ENCODE measurements around the gene BBC3.

The BBC3 gene

GRCh38 chr19:47268028-47268427 lies 37.0 kb upstream of the BBC3 start:
- no peak overlapping the region for H2BK5ac ChIP-seq (ENCODE audit: low read length)
- H3K9ac ChIP-seq (ENCODE audit: low read depth, low read length, poor library complexity): no peak overlapping the region
- no peak overlapping the region for H3K27ac ChIP-seq (replicated peaks; ENCODE audit: low read length)
- H2AK5ac ChIP-seq (ENCODE audit: low read depth, low read length): no peak overlapping the region
- DNase-seq (ENCODE audit: low spot score): no peak
- H3K4me1 ChIP-seq (ENCODE audit: control insufficient read depth in 2 of 2, insufficient read depth in 1 of 2, low read depth in 1 of 2, low read length in 2 of 2): peaks cover 7 to 11% of the 10 kb centered on the region in 2 donors
- no peak overlapping the region for H3K18ac ChIP-seq (ENCODE audit: low read length)
- no peak overlapping the region for H3K4me3 ChIP-seq (ENCODE audit: low read length in 2 of 2)
- H3K4ac ChIP-seq (ENCODE audit: low read length): no peak overlapping the region
- no peak overlapping the region for H2BK15ac ChIP-seq (ENCODE audit: low read length)
- no peak overlapping the region for H4K8ac ChIP-seq (ENCODE audit: low read depth, low read length)
- H3K4me2 ChIP-seq (ENCODE audit: insufficient read depth, low read length, poor library complexity, severe bottlenecking): no peak overlapping the region
- H3K9me3 ChIP-seq (replicated peaks in 1 of 2; ENCODE audit: control insufficient read depth in 2 of 2, insufficient read depth in 1 of 2, low read depth in 1 of 2, low read length in 2 of 2): peaks cover 0 to 3% of the 10 kb centered on the region in 2 donors
- WGBS, 2 donors (ENCODE audit: extremely low coverage in 2 of 2, insufficient read length in 2 of 2, insufficient replicate concordance in 1 of 2): no CpG with 5 or more reads among the region's 6 CpGs
- no peak overlapping the region for H2AFZ ChIP-seq (ENCODE audit: low read length)
- H2BK120ac ChIP-seq (ENCODE audit: low read depth, low read length): no peak overlapping the region
- H4K91ac ChIP-seq (ENCODE audit: low read depth, low read length, poor library complexity): no peak overlapping the region
- no peaks in the 10 kb centered on the region for H3K27me3 ChIP-seq (ENCODE audit: control insufficient read depth in 3 of 3, insufficient read depth in 3 of 3, low read depth in 1 of 3, low read length in 3 of 3)
- peaks cover 16% of the 10 kb centered on the region for H3K79me1 ChIP-seq (ENCODE audit: low read depth, low read length)
- no peak overlapping the region for H2BK12ac ChIP-seq (ENCODE audit: low read length)
- peaks cover 40 to 75% of the 10 kb centered on the region in 2 donors for H3K36me3 ChIP-seq (replicated peaks in 1 of 2; ENCODE audit: control insufficient read depth in 2 of 2, insufficient read depth in 2 of 2, low read length in 2 of 2)
- H3K14ac ChIP-seq (ENCODE audit: low read length): no peak overlapping the region
- H3K23ac ChIP-seq (ENCODE audit: low read depth, low read length, poor library complexity): no peak overlapping the region

GRCh38 chr19:47267350-47267759 lies 36.4 kb upstream of the BBC3 start:
- Histone ChIP-seq H2AK5ac (ENCODE audit: low read depth, low read length) (no peak overlapping the region), H3K4ac (ENCODE audit: low read length) (no peak overlapping the region), H2BK5ac (ENCODE audit: low read length) (no peak overlapping the region), H3K9ac (ENCODE audit: low read depth, low read length, poor library complexity) (no peak overlapping the region), H2BK15ac (ENCODE audit: low read length) (no peak overlapping the region), H3K4me1 (ENCODE audit: control insufficient read depth in 2 of 2, insufficient read depth in 1 of 2, low read depth in 1 of 2, low read length in 2 of 2) (peaks cover 2 to 6% of the 10 kb centered on the region in 2 donors), H3K14ac (ENCODE audit: low read length) (no peak overlapping the region), H3K27me3 (ENCODE audit: control insufficient read depth in 3 of 3, insufficient read depth in 3 of 3, low read depth in 1 of 3, low read length in 3 of 3) (no peaks in the 10 kb centered on the region), H2BK120ac (ENCODE audit: low read depth, low read length) (no peak overlapping the region), H3K79me1 (ENCODE audit: low read depth, low read length) (peaks cover 16% of the 10 kb centered on the region), H3K18ac (ENCODE audit: low read length) (no peak overlapping the region), H3K23ac (ENCODE audit: low read depth, low read length, poor library complexity) (no peak overlapping the region), H3K36me3 (replicated peaks in 1 of 2; ENCODE audit: control insufficient read depth in 2 of 2, insufficient read depth in 2 of 2, low read length in 2 of 2) (peaks cover 43 to 82% of the 10 kb centered on the region in 2 donors), H3K9me3 (replicated peaks in 1 of 2; ENCODE audit: control insufficient read depth in 2 of 2, insufficient read depth in 1 of 2, low read depth in 1 of 2, low read length in 2 of 2) (peaks cover 0 to 3% of the 10 kb centered on the region in 2 donors), H4K91ac (ENCODE audit: low read depth, low read length, poor library complexity) (no peak overlapping the region), H2BK12ac (ENCODE audit: low read length) (no peak overlapping the region), H3K4me3 (ENCODE audit: low read length in 2 of 2) (no peak overlapping the region), H2AFZ (ENCODE audit: low read length) (no peak overlapping the region), H4K8ac (ENCODE audit: low read depth, low read length) (no peak overlapping the region), H3K27ac (replicated peaks; ENCODE audit: low read length) (no peak overlapping the region), H3K4me2 (ENCODE audit: insufficient read depth, low read length, poor library complexity, severe bottlenecking) (no peak overlapping the region)
- WGBS, 2 donors (ENCODE audit: extremely low coverage in 2 of 2, insufficient read length in 2 of 2, insufficient replicate concordance in 1 of 2): no CpG with 5 or more reads among the region's 14 CpGs
- DNase-seq (ENCODE audit: low spot score): no peak

- no peak overlapping the region for H2BK5ac ChIP-seq (ENCODE audit: low read length)
- H3K14ac ChIP-seq (ENCODE audit: low read length): no peak overlapping the region
- H2BK15ac ChIP-seq (ENCODE audit: low read length): no peak overlapping the region
- peak overlapping the region; percentile 89 for H3K23ac ChIP-seq (ENCODE audit: low read depth, low read length, poor library complexity)
- peaks cover 44 to 80% of the 10 kb centered on the region in 2 donors for H3K36me3 ChIP-seq (replicated peaks in 1 of 2; ENCODE audit: control insufficient read depth in 2 of 2, insufficient read depth in 2 of 2, low read length in 2 of 2)
- H2AK5ac ChIP-seq (ENCODE audit: low read depth, low read length): no peak overlapping the region
- H3K79me1 ChIP-seq (ENCODE audit: low read depth, low read length): peaks cover 16% of the 10 kb centered on the region
- H2BK120ac ChIP-seq (ENCODE audit: low read depth, low read length): no peak overlapping the region
- no peak overlapping the region for H4K91ac ChIP-seq (ENCODE audit: low read depth, low read length, poor library complexity)
- H3K27ac ChIP-seq (replicated peaks; ENCODE audit: low read length): no peak overlapping the region
- H3K4me2 ChIP-seq (ENCODE audit: insufficient read depth, low read length, poor library complexity, severe bottlenecking): no peak overlapping the region
- H4K8ac ChIP-seq (ENCODE audit: low read depth, low read length): peak overlapping the region; percentile 43
- H3K9me3 ChIP-seq (replicated peaks in 1 of 2; ENCODE audit: control insufficient read depth in 2 of 2, insufficient read depth in 1 of 2, low read depth in 1 of 2, low read length in 2 of 2): peaks cover 0 to 3% of the 10 kb centered on the region in 2 donors
- DNase-seq (ENCODE audit: low spot score): no peak
- peak overlapping the region in 1 of 2 donors; percentile 43 for H3K4me3 ChIP-seq (ENCODE audit: low read length in 2 of 2)
- H2AFZ ChIP-seq (ENCODE audit: low read length): no peak overlapping the region
- H3K18ac ChIP-seq (ENCODE audit: low read length): no peak overlapping the region
- H3K4me1 ChIP-seq (ENCODE audit: control insufficient read depth in 2 of 2, insufficient read depth in 1 of 2, low read depth in 1 of 2, low read length in 2 of 2): no peaks in the 10 kb centered on the region
- no peak overlapping the region for H3K4ac ChIP-seq (ENCODE audit: low read length)
- no peak overlapping the region for H3K9ac ChIP-seq (ENCODE audit: low read depth, low read length, poor library complexity)
- WGBS, 2 donors (ENCODE audit: extremely low coverage in 2 of 2, insufficient read length in 2 of 2, insufficient replicate concordance in 1 of 2): no CpG with 5 or more reads among the region's 21 CpGs
- H3K27me3 ChIP-seq (ENCODE audit: control insufficient read depth in 3 of 3, insufficient read depth in 3 of 3, low read depth in 1 of 3, low read length in 3 of 3): no peaks in the 10 kb centered on the region
- H2BK12ac ChIP-seq (ENCODE audit: low read length): no peak overlapping the region
Measured at GRCh38 chr19:47266401-47266941, 35.5 kb upstream of the BBC3 start.

GRCh38 chr19:47264629-47265028 lies 33.6 kb upstream of the BBC3 start:
- Histone ChIP-seq H3K79me1 (ENCODE audit: low read depth, low read length) (peaks cover 18% of the 10 kb centered on the region), H2BK12ac (ENCODE audit: low read length) (no peak overlapping the region), H3K18ac (ENCODE audit: low read length) (no peak overlapping the region), H2BK120ac (ENCODE audit: low read depth, low read length) (no peak overlapping the region), H4K8ac (ENCODE audit: low read depth, low read length) (no peak overlapping the region), H3K14ac (ENCODE audit: low read length) (no peak overlapping the region), H2AK5ac (ENCODE audit: low read depth, low read length) (no peak overlapping the region), H3K23ac (ENCODE audit: low read depth, low read length, poor library complexity) (no peak overlapping the region), H3K4me3 (ENCODE audit: low read length in 2 of 2) (no peak overlapping the region), H2AFZ (ENCODE audit: low read length) (no peak overlapping the region), H3K4ac (ENCODE audit: low read length) (no peak overlapping the region), H2BK15ac (ENCODE audit: low read length) (no peak overlapping the region), H2BK5ac (ENCODE audit: low read length) (peak overlapping the region; percentile 24), H3K9me3 (replicated peaks in 1 of 2; ENCODE audit: control insufficient read depth in 2 of 2, insufficient read depth in 1 of 2, low read depth in 1 of 2, low read length in 2 of 2) (peaks cover 0 to 5% of the 10 kb centered on the region in 2 donors), H3K9ac (ENCODE audit: low read depth, low read length, poor library complexity) (no peak overlapping the region), H4K91ac (ENCODE audit: low read depth, low read length, poor library complexity) (no peak overlapping the region), H3K4me2 (ENCODE audit: insufficient read depth, low read length, poor library complexity, severe bottlenecking) (no peak overlapping the region), H3K4me1 (ENCODE audit: control insufficient read depth in 2 of 2, insufficient read depth in 1 of 2, low read depth in 1 of 2, low read length in 2 of 2) (no peaks in the 10 kb centered on the region), H3K36me3 (replicated peaks in 1 of 2; ENCODE audit: control insufficient read depth in 2 of 2, insufficient read depth in 2 of 2, low read length in 2 of 2) (peaks cover 46 to 80% of the 10 kb centered on the region in 2 donors), H3K27ac (replicated peaks; ENCODE audit: low read length) (no peak overlapping the region), H3K27me3 (ENCODE audit: control insufficient read depth in 3 of 3, insufficient read depth in 3 of 3, low read depth in 1 of 3, low read length in 3 of 3) (no peaks in the 10 kb centered on the region)
- no CpG with 5 or more reads among the region's 30 CpGs for WGBS, 2 donors (ENCODE audit: extremely low coverage in 2 of 2, insufficient read length in 2 of 2, insufficient replicate concordance in 1 of 2)
- no peak for DNase-seq (ENCODE audit: low spot score)

All from neuronal stem cell (in vitro differentiated cells).